Measurements from ENCODE around the gene OXER1.

OXER1 gene

GRCh38 chr2:42764096-42764495 is at the start of gene OXER1:
Gene OXER1, minus strand, starts transcription at chr2:42764135. Its CDS starts 73 bp downstream, at chr2:42764062.
- DNase-seq, result peak; percentile 79 to 85 (median 80)

DNA sequence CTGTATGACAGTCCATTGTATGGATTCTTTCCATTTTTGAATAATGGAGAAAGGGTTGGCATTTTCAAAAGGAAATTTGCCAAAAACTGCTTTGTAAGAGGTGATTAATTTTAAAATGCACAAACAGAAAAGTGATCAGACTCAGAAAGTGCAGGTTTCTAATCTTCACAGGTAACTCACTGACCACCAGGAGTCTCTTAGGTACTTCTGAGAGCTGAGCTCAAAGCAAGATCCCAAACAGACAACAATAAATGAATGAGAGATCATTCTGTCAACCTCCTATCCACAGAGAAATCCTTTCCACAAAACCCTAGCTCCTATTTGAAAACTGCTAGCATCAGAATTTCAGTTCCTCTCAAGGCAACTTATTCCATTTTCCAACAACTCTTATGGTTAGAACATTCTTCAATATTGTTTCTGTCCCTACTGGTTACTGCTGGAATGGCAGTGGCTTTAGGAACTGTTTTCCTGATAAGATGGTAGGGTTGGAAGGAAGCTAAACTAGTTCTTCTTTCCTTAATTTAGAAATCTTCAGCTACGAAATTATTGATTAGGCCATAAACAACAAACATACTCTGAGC is 49.1 kb upstream of the OXER1 start:
- DNase-seq, result peak; percentile 61 to 76 (median 75)

GRCh38 chr2:42810971-42811811 is 47.3 kb upstream of the OXER1 start:
- peak in 1 of 3 donors; percentile 47 for DNase-seq

- DNase-seq, result peak; percentile 96 to 97 (median 96)
Measured at GRCh38 chr2:42810121-42810970, 46.4 kb upstream of the OXER1 start.

DNA sequence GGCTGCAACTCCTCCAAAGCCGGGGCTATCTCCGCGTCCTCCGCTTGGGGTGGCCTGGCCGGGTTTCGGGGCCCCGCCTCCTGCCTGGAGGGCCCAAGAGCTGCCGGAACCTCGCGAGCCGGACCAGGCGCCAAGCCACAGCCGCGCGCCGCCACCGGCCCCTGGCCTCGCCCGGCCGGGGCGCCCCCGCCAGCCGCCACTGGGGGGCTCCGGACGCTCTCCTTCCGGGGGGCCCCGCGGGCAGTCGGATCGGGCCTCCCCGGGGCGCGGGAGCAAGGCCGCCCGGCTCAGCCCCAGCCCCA is 45.8 kb upstream of the OXER1 start:
- peak; percentile 83 to 93 (median 89) for DNase-seq

DNA sequence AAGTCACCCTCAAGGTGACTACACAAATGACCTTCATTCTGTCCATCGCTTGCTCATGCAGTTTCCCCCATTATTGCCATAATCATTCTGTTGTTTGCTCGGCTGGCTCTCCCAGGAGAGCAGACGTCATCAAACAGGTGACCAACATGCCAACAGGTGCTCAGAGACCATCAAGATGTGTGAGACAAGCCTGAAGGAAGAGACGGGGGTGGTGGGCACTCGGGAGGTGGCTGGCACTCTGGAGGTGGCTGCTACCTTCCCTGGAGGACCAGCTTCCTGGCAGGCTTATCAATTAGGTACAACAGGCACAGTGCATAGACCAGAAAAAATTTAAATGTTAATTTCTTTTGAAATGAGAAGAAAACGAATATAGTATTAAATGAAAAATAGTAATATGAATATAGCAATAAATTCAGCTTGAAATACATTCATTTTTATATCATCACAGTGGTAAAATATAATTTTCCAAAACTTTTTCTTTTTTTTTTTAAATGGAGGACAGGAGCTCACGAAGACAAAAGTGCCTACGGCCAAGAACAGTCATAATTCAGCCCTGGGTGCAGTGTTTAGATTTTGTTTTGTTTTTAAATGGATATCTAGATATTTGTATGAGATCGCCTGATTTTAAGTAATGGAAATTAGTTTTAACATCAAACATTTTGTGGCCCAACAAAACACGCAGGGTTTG is 45.3 kb upstream of the OXER1 start:
- no peak for DNase-seq

DNA sequence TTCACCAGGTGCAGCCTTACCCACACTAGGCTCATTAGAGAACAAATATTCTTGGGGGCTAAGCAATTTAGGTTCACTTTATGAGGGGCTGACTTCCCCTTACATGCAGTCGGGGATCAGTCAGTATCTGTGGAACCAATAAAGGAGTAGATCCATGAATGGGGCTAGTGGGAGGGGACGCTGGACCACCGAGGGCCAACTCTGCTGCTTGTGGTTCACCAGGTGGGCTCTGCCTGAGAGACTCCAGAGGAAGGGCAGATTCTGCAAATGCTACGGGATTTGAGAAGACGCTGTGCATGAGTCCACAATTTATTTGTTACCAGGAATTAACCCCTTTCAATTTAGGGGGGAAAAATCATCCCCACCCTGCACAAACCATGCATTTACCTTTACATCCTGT is 44.4 kb upstream of the OXER1 start:
- no peak for DNase-seq

GRCh38 chr2:42806786-42807185 is 42.9 kb upstream of the OXER1 start:
- no peak for DNase-seq

DNA sequence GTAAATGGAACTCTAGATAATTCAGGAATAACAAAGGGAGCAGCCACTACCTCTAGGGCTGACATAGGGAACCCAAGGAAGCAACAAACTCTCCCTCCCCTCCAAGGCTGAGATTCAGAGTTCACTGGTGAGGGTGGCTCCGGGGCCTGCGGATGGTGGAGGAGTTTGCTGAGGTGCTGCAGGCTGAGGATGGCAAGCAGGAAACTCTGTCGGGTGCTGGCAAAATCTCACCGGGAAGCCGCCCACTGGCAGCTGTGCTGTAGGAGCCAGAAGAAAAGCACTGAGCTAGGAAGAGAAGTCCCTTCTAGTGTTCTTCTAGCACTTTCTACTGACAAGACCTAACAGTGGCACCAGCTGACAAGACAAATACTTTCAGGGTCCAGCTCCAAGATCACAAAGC is 41.0 kb upstream of the OXER1 start:
- no peak for DNase-seq

DNA sequence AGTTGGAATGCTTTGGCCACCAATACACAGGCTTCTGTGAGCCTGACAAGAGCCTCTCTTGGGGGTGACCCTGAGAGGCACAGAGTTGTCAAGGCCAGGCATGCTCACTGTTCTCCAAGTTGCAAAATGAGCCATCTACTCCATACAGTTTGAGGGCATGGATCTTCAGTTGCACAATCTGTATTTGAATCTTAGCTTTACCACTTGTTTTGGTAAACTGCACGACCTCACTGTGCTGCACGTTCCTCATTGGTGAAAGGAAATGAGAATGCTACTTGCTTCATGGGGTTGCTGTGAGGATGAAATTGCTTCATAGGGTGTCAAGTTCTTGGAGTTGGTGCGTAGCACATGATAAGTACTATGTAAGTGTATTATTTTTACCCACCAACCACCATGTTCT is 40.4 kb upstream of the OXER1 start:
- peak; percentile 49 to 66 (median 52) for DNase-seq

DNA sequence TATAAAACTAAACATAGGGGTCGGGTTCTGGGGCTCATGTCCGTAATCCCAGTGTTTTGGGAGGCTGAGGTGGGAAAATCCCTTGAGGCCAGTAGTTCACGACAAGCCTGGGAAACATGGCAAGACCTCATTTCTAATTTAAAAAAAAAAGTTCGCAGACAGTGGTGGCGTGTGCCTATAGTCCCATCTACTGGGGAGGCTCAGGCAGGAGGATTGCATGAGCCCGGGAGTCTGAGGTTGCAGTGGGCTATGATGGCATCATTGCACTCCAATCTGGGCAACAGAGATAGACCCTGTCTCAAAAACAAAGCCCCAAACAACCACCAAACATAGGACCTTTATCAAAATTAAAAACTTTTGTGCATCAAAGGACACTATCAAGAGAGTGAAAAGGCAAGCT is 38.2 kb upstream of the OXER1 start:
- DNase-seq, result no peak

GRCh38 chr2:42801381-42801780 is 37.4 kb upstream of the OXER1 start:
- no peak for DNase-seq

DNA sequence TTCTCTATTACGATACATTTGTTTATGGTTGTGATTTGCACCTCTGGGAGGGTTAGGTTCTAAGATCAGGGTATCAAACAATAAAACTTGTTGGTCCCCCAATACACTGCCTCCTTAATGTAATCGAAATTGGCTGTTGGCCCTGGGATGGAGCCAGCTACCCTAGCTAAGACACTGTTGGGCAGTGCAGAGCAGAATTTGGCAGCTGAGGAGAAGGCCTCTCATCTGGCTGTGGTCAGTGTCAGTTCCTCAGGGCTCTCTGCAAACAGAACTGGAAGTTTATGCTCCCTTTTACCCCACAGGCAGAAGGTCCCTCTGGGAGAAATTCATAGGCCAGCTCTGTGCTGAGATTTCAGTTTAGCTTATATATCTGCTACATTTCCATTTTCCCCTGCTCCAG is 37.0 kb upstream of the OXER1 start:
- DNase-seq, result no peak

DNA sequence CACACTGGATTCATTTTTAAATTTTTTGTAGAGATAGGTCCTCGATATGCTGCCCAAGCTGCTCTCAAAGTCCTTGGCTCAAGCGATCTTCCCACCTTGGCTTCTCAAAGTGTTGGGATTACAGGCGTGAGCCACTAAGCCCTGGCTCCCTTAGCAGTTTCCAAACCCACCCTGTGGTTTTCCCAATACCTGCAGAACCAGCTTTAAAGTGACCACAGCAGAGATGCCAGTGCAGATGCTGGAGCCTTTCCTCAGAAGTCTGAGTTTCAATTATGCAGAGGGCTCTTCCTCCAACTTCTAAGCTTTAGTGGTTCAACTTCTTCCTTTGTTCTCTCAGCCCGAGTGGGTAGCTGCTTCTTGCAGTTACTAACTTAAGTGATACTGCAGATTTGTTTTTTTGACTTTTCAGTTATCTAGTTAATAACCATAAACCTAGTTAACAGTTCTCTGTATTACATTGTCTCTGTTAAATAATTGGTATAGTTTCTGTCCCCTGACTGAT is 36.6 kb upstream of the OXER1 start:
- DNase-seq, result no peak

DNA sequence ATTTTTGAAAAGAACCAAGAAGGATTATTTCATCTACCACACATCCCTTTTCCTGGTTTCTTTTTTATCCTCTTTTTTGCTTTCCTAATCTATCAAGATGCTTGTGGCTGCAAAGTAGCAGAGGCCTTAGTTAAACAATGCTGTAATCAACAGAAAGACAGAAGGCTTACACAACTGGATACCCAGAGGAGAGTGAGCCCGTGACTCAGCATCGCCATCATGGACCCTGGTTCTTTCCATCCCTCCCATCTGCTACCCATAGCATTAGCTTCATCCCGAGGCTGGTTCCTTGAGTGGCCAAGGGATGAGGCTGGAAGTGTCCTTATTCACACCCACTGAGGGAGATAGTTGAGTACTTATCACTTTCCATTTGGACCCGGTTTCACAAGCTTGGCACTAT is 35.9 kb upstream of the OXER1 start:
- no peak for DNase-seq

DNA sequence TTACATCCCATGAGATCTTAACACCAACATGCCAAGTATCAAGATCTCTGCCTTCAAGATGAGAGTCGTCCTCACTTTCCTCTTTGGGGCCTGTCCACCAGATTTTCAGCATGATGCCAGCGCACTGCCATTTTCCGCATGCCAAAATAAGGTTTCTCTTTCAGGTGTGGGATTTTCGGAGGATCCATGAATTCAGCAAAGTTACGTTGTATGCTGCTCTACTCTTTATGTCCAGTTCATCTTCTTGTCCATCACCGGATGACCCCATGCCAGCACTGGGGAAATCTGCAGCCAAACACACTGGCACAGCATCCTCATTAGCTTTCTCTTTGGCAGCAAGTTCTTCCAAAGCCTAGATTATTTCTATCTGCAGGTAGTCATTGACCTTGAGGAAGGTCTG is 33.3 kb upstream of the OXER1 start:
- DNase-seq, result no peak

- DNase-seq, result no peak
Measured at GRCh38 chr2:42796427-42797248, 32.7 kb upstream of the OXER1 start.

- DNase-seq, result no peak
Measured at GRCh38 chr2:42795841-42796301, 31.9 kb upstream of the OXER1 start.

DNA sequence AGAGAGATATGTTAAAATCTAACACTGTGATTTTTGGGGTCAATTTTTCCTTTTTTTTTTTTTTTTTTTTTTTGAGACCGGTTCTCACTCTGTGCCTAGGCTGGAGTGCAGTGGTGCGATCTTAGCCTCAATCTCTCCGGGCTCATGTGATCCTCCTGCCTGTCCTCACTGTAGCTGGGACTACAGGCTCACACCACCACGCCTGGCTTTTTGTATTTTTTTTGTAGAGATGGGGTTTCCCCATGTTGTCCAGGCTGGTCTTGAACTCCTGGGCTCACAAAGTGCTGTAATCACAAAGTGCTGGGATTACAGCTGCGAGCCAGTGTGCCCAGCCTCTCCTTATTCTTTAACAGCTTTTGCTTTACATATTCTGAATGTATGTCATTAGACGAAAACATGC is 31.3 kb upstream of the OXER1 start:
- no peak for DNase-seq

DNA sequence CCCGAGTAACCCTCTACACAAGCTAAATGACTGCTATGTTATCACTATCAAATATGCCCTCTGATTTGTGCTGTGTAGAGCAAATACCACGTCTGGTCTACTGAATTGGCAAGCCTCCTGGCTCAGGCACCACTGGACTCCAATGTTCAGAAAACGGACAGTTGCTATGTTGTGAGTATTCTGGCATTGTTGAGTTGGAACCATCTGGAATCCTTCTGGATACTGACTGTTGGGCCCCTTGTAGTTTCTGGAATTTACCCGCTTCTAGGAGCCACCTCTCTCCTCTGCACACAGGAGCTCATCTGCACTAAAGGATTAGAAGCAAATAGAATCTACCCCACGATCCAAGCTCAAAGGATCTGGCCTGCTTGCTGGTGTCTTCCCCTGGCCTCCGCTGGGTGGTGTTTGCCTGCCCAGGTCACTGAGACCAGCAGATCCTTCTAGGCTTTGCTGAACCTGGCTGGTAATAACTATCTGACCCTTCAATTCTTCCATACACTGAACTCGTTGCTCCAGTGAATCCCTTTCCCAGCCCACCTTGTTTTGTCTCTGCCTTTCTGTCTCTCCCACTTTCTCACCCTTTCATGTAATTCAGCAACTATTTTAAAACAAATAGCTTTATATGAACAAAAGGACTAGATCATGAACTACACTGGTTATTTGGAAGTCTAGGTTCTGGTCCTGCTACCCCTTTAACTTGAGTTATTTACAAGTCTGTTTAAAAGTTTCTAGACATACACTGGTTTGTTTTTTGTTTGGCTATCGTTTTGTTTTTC is 30.5 kb upstream of the OXER1 start:
- no peak for DNase-seq

Data from suppressor macrophage treated with lipopolysaccharide for 1 hour (primary cell).